SU-DHL-6 (cell line): Measurements from ENCODE around the gene WT1.

ENCODE experiments used
- CTCF ChIP-seq: fragments of 200-600 bp; sonication (generic); IDR thresholded peaks from one replicate; pipeline ENCODE4 v1.5.1; 2017; ENCODE audit warnings: antibody characterized with exemption, mild to moderate bottlenecking, low read length, moderate library complexity; ENCODE audit not compliant: insufficient read depth, poor library complexity, severe bottlenecking
- EZH2phosphoT487 ChIP-seq: fragments of 200-600 bp; sonication (generic), shearing (Covaris generic); conservative IDR thresholded peaks from 2 replicates; pipeline ENCODE4 v1.6.1; 2018; ENCODE audit warnings: mild to moderate bottlenecking, antibody characterized with exemption, low read length, moderate library complexity, mixed read lengths

- TF ChIP-seq CTCF, result no peak
- TF ChIP-seq EZH2phosphoT487, result no peak
Measured at GRCh38 chr11:32435152-32435480, 223 bp downstream of the WT1 start.
